OCI-LY1 (cell line): ENCODE measurements around the gene SEC22C.

Experiments
- H2AFZ ChIP-seq: fragments of 200-600 bp; sonication (generic), shearing (Covaris generic); 2 replicates; pipeline ENCODE4 v1.6.0; 2014; ENCODE audit warnings: antibody characterized with exemption, mild to moderate bottlenecking, low read length
- H3F3A ChIP-seq: fragments of 200-600 bp; sonication (generic), shearing (Covaris generic); 2 replicates; pipeline ENCODE4 v1.6.0; 2014; ENCODE audit warnings: mild to moderate bottlenecking, antibody characterized with exemption, low read length, moderate library complexity; ENCODE audit not compliant: insufficient read depth
- H3K27ac ChIP-seq: fragments of 200-600 bp; sonication (generic); 2 replicates; pipeline ENCODE4 v1.5.1; 2014; ENCODE audit warnings: low read length, mixed run types, mild to moderate bottlenecking, low read depth; ENCODE audit not compliant: poor library complexity, severe bottlenecking
- H3K27me3 ChIP-seq: fragments of 200-600 bp; sonication (generic); 2 replicates; pipeline ENCODE4 v1.6.0; 2014; ENCODE audit warnings: antibody characterized with exemption, mild to moderate bottlenecking, low read length, moderate library complexity; ENCODE audit not compliant: insufficient read depth
- H3K36me3 ChIP-seq: fragments of 200-600 bp; sonication (generic); 2 replicates; pipeline ENCODE4 v1.6.1; 2014; ENCODE audit warnings: mild to moderate bottlenecking, antibody characterized with exemption, low read length, moderate library complexity, mixed read lengths; ENCODE audit not compliant: insufficient read depth
- H3K4me1 ChIP-seq: fragments of 200-600 bp; sonication (generic); 2 replicates; pipeline ENCODE4 v1.5.1; 2014; ENCODE audit warnings: mild to moderate bottlenecking, low read length, moderate library complexity; ENCODE audit not compliant: insufficient read depth, severe bottlenecking
- H3K4me2 ChIP-seq: fragments of 200-600 bp; sonication (generic), shearing (Covaris generic); 2 replicates; pipeline ENCODE4 v1.6.1; 2014; ENCODE audit warnings: low read length
- H3K4me3 ChIP-seq: fragments of 200-600 bp; sonication (generic); 2 replicates; pipeline ENCODE4 v1.5.1; 2014; ENCODE audit warnings: low read length, low read depth, mild to moderate bottlenecking, mixed read lengths; ENCODE audit not compliant: poor library complexity, severe bottlenecking
- H3K79me2 ChIP-seq: fragments of 200-600 bp; shearing (Covaris generic); 2 replicates; pipeline ENCODE4 v1.6.1; 2016; ENCODE audit warnings: mixed run types, low read length, mixed read lengths; ENCODE audit not compliant: insufficient read depth
- H3K9ac ChIP-seq: fragments of 200-600 bp; sonication (generic), shearing (Covaris generic); 2 replicates; pipeline ENCODE4 v1.6.1; 2014; ENCODE audit warnings: mild to moderate bottlenecking, low read length, mixed read lengths
- H3K9me2 ChIP-seq: fragments of 200-600 bp; sonication (generic), shearing (Covaris generic); 2 replicates; pipeline ENCODE4 v1.6.1; 2014; ENCODE audit warnings: low read depth, mild to moderate bottlenecking, low read length, mixed read lengths
- H3K9me3 ChIP-seq: fragments of 200-600 bp; shearing (Covaris generic); 2 replicates; pipeline ENCODE4 v1.6.1; 2014; ENCODE audit warnings: low read length, mixed read lengths
- H4K20me1 ChIP-seq: fragments of 200-600 bp; sonication (generic), shearing (Covaris generic); 2 replicates; pipeline ENCODE4 v1.6.0; 2016; ENCODE audit warnings: mild to moderate bottlenecking, low read length; ENCODE audit not compliant: insufficient read depth
- EZH2 ChIP-seq: fragments of 200-600 bp; sonication (generic), shearing (Covaris generic); IDR thresholded peaks from 2 replicates; pipeline ENCODE4 v1.8.0; 2017; ENCODE audit warnings: borderline replicate concordance, mixed run types, mild to moderate bottlenecking, antibody characterized with exemption, low read length, moderate library complexity, mixed read lengths
- TF ChIP-seq, protein P1 (sequence below): fragments of 200-600 bp; sonication (generic), shearing (Covaris generic); IDR thresholded peaks from 2 replicates; pipeline ENCODE4 v1.5.1; 2017; ENCODE audit warnings: mild to moderate bottlenecking, antibody characterized with exemption, low read length, moderate library complexity, mixed read lengths

Gene SEC22C, protein sequence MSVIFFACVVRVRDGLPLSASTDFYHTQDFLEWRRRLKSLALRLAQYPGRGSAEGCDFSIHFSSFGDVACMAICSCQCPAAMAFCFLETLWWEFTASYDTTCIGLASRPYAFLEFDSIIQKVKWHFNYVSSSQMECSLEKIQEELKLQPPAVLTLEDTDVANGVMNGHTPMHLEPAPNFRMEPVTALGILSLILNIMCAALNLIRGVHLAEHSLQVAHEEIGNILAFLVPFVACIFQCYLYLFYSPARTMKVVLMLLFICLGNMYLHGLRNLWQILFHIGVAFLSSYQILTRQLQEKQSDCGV

DNA sequence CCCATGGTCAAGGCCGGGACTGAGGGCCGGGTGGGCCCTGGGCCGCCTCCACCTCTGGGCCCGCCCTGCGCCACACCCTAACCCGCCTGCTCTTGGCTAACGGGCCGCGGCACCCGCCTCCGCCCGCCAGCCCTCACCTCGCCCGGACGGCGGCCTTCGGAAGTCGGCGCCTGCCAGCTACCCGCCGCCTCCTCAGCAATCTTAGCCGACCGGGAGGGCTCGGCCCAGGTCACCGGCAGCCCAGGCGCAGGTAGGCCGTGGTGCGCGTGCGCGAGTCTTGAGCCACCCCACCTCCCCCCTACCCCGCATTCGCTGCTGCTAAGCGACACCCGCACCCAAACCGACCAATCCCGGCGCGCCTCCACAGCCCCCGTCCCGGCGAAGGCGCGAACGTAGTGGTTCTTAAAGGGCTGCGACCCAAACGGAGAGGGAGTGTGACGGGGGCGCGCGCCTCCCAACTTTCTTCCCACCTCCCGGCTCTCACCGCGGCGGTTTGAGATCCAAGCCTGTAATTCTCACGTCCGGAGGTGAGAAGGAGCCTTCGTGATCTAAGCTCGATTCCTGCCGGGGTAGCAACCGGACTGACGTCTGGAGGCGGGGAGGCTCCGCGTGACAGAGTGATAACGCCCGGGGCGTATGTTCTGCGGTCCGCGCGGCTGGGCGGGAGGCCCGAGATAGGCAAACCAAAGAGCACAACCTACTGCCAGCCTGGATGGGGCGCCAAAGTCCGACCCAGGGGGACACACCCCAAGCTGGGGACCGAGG lies at the start of gene SEC22C:
TSS of gene SEC22C (minus strand) at position 259 of the 765 bp plus-strand sequence. CDS start 12,921 bp downstream, outside the sequence.
- H3K9me2 ChIP-seq: no peaks in the 10 kb centered on the region
- H3K4me2 ChIP-seq: peak within 1 kb of the TSS; percentile 84
- H3K36me3 ChIP-seq: peaks cover 15% of the 10 kb centered on the region
- peaks cover 32% of the 10 kb centered on the region for H3K4me1 ChIP-seq
- peak within 1 kb of the TSS; percentile 93 for H3K9ac ChIP-seq
- 0 out of 2 replicates have a peak, but pooled peaks cover 3% of the 10 kb centered on the region for H3F3A ChIP-seq
- no peak for TF ChIP-seq EZH2
- TF ChIP-seq, protein P1, sequence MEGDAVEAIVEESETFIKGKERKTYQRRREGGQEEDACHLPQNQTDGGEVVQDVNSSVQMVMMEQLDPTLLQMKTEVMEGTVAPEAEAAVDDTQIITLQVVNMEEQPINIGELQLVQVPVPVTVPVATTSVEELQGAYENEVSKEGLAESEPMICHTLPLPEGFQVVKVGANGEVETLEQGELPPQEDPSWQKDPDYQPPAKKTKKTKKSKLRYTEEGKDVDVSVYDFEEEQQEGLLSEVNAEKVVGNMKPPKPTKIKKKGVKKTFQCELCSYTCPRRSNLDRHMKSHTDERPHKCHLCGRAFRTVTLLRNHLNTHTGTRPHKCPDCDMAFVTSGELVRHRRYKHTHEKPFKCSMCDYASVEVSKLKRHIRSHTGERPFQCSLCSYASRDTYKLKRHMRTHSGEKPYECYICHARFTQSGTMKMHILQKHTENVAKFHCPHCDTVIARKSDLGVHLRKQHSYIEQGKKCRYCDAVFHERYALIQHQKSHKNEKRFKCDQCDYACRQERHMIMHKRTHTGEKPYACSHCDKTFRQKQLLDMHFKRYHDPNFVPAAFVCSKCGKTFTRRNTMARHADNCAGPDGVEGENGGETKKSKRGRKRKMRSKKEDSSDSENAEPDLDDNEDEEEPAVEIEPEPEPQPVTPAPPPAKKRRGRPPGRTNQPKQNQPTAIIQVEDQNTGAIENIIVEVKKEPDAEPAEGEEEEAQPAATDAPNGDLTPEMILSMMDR: peak; percentile 63
- H2AFZ ChIP-seq: no peak within 1 kb of the TSS
- no peaks in the 10 kb centered on the region for H4K20me1 ChIP-seq
- H3K79me2 ChIP-seq: peaks cover 12% of the 10 kb centered on the region; the same call in 1 of the 2 replicates
- H3K4me3 ChIP-seq: peak within 1 kb of the TSS; percentile 92
- 0 out of 2 replicates have a peak, but pooled peaks cover 2% of the 10 kb centered on the region for H3K9me3 ChIP-seq
- no peaks in the 10 kb centered on the region for H3K27me3 ChIP-seq
- peak within 1 kb of the TSS; percentile 81 for H3K27ac ChIP-seq

DNA sequence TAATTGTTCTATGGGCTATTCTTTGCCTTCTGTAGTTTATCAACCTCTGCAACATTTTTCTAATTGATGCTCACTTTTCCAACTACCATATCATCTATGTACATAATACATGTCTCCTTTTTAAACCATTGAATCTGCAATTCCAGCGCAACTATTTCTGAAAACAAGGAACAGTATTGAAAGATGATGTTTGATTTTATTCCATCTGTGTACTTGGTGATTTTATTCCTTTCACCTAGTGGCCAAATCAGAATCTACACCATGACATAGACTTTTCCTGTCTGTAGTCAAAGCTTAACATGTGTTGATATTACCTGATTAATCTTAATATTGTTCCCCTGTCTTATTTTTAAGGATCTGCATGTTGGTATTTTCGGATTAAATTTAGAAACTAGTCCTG lies 31.7 kb upstream of the SEC22C start:
- H3K9ac ChIP-seq: peak overlapping the region; percentile 15; the same call in 1 of the 2 replicates

GRCh38 chr3:42612928-42613327 lies 31.2 kb upstream of the SEC22C start:
- Histone ChIP-seq H3K9me2 (no peaks in the 10 kb centered on the region), H3K9me3 (no peaks in the 10 kb centered on the region), H3K4me3 (peak overlapping the region; percentile 20), H3K4me2 (peak overlapping the region; percentile 43), H3K9ac (peak overlapping the region; percentile 15; the same call in 1 of the 2 replicates), H3K79me2 (peaks cover 93% of the 10 kb centered on the region), H2AFZ (no peak overlapping the region), H3K36me3 (peaks cover 15% of the 10 kb centered on the region), H3K27ac (peak overlapping the region; percentile 78), H4K20me1 (no peaks in the 10 kb centered on the region), H3K4me1 (peaks cover 49% of the 10 kb centered on the region), H3K27me3 (no peaks in the 10 kb centered on the region), H3F3A (no peaks in the 10 kb centered on the region)
- no peak for TF ChIP-seq EZH2
- TF ChIP-seq, protein P1: no peak

More for the DNA sequence above, 31.7 kb upstream of the SEC22C start:
- Histone ChIP-seq H3F3A (no peaks in the 10 kb centered on the region), H3K9me3 (no peaks in the 10 kb centered on the region), H3K4me3 (peak overlapping the region; percentile 20), H3K4me1 (peaks cover 49% of the 10 kb centered on the region), H3K27me3 (no peaks in the 10 kb centered on the region), H2AFZ (no peak overlapping the region), H4K20me1 (no peaks in the 10 kb centered on the region), H3K27ac (peak overlapping the region; percentile 78), H3K9me2 (no peaks in the 10 kb centered on the region), H3K79me2 (peaks cover 88% of the 10 kb centered on the region), H3K4me2 (peak overlapping the region; percentile 43), H3K36me3 (peaks cover 12% of the 10 kb centered on the region)
- no peak for TF ChIP-seq EZH2
- TF ChIP-seq, protein P1: peak; percentile 73
